KOPT-K1 (cell line): ENCODE results near the gene DCHS2.

Experiments
- H3K27ac ChIP-seq: fragments of 200-600 bp; sonication (generic); 2 replicates; pipeline ENCODE4 v1.5.1; 2016; ENCODE audit warnings: antibody characterized with exemption, mild to moderate bottlenecking, low read depth, low read length; ENCODE audit not compliant: poor library complexity, severe bottlenecking
- H3K36me3 ChIP-seq: fragments of 200-600 bp; sonication (generic); 2 replicates; pipeline ENCODE4 v1.5.1; 2017; ENCODE audit warnings: antibody characterized with exemption, mild to moderate bottlenecking, low read length, moderate library complexity; ENCODE audit not compliant: insufficient read depth
- H3K9me3 ChIP-seq: fragments of 200-600 bp; sonication (generic); 2 replicates; pipeline ENCODE4 v1.5.1; 2017; ENCODE audit warnings: antibody characterized with exemption, low read length, mild to moderate bottlenecking; ENCODE audit not compliant: insufficient read depth, poor library complexity, severe bottlenecking

DCHS2 gene

DNA sequence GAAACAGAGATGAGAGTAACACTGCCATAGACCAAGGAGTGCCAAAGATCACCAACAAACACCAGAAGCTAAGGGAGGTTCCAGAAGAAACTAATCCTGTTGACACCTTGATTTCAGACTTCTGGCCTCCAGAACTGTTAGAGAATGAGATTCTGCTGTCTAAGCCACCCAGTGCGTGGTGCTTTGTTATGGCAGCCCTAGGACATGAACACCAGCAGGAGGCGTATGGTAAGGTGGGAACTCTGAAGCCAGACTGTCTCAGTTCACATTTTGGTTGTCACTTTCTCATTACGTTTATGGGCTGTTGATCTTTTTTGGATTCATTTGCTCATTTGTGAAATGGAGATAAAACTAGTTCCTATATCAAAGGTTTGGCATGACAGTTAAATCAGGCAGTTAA lies 142.9 kb downstream of the DCHS2 start:
- Histone ChIP-seq H3K27ac (no peak overlapping the region), H3K36me3 (no peaks in the 10 kb centered on the region), H3K9me3 (no peaks in the 10 kb centered on the region)

DNA sequence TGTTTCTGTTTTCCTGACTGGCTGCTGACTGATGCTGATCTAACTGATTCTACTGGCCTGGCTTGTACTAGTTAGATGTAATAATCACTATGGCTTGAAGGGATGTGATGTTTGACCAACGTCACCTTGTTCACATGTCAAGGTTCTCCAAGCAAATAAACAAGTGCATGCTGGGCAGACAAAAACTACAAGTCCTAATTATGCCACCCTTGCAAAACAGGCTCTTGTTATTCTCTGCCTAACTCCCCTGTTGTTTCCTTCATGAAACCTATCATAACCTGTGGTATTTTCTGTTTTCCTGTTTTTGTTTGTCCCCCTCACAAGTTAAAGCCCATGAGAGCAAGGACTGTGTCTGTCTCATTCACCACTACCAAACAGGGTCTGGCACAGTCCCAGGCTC lies 146.2 kb downstream of the DCHS2 start:
- Histone ChIP-seq H3K27ac (no peak overlapping the region), H3K36me3 (no peaks in the 10 kb centered on the region), H3K9me3 (no peaks in the 10 kb centered on the region)

DNA sequence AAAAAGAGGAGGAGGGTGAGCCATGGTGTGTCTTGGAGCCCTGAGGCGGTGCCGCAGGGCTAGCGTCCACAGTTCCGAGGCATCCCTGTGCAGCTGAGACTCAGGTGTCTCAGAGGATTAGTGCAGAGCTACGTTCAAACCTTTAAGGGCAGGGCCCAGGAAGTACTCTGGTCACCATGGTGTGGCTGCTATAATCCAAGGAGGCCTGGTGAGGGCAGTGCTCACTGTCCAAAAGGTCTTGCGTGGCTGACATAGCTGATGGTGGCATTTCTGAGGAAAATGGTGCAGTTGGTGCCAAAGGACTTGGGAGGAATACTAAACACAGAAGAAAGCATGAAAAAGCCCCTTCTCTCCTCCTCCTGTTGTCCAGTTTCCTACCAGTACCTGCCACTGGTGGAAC lies 146.9 kb downstream of the DCHS2 start:
- Histone ChIP-seq H3K27ac (no peak overlapping the region), H3K9me3 (no peaks in the 10 kb centered on the region), H3K36me3 (no peaks in the 10 kb centered on the region)

DNA sequence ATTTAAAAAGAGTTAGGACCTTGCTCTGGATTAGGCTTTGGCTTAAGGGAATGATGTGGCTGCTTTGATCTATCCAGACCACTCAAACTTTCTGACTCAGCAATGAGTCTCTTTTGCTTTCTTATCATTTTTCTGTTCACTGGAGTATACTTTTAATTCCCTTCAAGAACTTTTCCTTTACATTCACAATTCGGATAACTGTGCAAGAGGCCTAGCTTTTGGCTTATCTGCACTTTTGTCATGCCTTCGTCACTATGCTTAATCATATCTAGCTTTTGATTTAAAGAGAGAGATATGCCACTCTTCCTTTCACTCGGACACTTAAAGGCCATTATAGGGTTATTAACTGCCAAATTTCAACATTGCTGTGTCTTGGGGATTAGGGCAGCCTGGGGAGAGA lies 147.9 kb downstream of the DCHS2 start:
- H3K9me3 ChIP-seq, result no peaks in the 10 kb centered on the region
- H3K36me3 ChIP-seq, result no peaks in the 10 kb centered on the region
- H3K27ac ChIP-seq, result no peak overlapping the region

DNA sequence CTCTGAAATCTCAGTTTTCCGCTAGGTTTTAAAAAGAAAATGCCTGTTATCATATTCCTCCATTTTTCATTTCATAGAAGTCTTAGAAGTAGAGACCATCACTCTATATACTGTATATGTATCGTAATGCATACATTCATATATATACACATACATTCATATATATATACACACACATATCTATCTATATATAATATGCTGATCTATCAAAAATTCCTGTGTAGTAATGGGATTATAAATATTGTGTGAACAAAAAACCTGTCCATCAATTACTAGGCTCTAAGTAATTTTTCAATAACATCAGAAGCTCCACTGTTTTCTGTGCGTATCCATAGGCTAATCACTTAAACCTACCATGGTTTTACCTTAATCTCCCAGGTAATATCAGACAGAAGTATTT lies 150.2 kb downstream of the DCHS2 start:
- Histone ChIP-seq H3K9me3 (no peaks in the 10 kb centered on the region), H3K27ac (no peak overlapping the region), H3K36me3 (no peaks in the 10 kb centered on the region)

DNA sequence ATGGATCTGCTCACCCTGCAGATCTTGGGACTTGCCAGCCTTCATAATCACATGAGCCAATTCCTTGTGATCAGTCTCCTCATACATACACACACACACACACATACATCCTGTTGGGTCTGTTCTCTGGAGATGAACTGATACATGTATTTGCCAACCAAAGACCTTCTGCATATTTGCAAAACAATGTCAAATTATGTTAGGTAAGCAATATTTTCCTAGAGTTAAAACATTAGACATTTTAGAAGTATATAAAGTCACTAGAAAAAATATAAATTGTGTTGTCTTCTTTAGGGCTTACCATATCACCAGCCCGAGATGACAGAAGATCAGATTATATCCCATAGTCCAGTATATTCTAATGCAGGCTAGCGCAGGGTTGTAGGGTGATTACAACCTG lies 156.0 kb downstream of the DCHS2 start:
- H3K9me3 ChIP-seq, result peaks cover 5% of the 10 kb centered on the region
- no peak overlapping the region for H3K27ac ChIP-seq
- no peaks in the 10 kb centered on the region for H3K36me3 ChIP-seq

DNA sequence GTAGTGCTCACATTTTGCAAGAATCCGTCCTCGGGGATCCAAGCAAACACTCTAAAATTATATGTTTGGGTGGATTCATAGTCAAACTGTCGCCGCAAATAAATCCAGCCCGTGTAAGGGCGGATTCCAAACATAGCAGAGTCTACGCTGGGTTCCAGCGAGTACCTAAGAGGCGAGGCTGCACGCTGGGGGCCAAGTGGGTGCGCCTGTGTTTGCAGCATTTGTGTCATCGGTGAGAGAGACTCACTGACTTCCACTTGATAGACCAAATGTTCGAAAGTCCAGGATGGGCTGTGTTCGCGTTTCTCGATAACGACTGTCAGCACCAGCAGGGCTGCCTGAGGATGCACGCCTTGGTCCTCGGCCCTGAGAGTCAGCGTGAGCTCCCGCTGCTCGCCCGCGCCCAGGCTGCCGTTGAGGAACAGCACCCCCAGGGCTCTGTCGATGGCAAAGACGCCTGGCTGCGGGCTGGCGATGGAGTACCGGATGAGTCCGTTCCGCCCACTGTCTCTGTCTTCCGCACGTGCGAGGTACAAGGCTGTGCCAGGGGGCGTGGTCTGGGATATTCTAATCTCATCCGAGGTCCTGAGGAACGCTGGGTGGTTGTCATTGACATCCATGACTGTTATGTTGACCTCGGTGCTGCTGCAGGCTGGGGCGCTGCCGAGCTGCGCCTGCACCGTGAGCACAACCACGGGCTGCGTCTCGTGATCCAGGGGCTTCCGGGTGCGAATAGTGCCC lies 158.7 kb downstream of the DCHS2 start:
- no peaks in the 10 kb centered on the region for H3K36me3 ChIP-seq
- H3K9me3 ChIP-seq, result peaks cover 5% of the 10 kb centered on the region
- H3K27ac ChIP-seq, result no peak overlapping the region

DNA sequence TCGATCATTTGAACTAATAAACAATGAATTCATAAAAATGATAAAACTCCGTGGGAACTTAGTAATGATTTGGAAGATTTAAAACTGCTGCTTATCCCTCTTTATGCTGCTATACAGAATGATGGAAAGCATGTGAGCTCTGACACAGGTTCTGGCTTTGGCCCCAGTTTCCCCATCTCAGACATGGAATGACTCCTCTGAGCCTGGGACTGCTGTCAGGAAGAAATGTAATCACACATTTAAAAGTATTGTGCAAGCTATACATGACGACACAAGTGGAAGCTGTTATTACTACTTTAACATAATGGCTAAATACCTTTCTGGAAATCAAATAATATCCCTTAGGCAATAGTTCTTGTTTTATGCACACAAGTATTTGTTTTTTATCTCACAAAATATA lies 161.7 kb downstream of the DCHS2 start:
- H3K36me3 ChIP-seq, result no peaks in the 10 kb centered on the region
- H3K27ac ChIP-seq, result no peak overlapping the region
- H3K9me3 ChIP-seq, result peaks cover 5% of the 10 kb centered on the region

DNA sequence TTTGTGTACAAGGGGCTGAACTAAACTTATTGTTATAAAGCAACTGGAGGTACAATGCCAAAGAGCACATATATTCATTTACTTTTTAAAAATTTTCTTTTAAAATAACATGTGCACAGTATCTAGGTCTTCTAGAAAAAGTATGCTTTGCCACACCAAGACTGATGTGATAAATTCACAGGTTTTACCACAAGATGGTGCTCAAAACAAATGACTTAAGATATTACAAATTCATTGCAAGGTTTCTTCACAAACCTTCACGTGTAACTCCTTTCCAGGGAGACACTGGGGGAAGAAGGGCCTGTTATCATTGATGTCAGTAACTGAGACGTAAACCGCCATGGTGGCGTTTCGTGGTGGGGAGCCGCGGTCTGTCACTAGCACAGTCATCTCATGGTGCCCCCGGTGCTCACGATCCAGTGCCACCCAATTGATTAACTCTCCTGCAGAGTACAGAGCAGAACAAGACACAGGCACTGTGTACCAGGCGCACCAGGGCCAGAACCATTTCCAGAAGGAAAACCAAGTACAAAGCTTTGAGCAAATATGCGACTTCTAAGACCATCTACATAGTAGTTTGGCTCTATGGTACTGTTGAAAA lies 162.2 kb downstream of the DCHS2 start:
- H3K9me3 ChIP-seq, result peaks cover 5% of the 10 kb centered on the region
- no peak overlapping the region for H3K27ac ChIP-seq

DNA sequence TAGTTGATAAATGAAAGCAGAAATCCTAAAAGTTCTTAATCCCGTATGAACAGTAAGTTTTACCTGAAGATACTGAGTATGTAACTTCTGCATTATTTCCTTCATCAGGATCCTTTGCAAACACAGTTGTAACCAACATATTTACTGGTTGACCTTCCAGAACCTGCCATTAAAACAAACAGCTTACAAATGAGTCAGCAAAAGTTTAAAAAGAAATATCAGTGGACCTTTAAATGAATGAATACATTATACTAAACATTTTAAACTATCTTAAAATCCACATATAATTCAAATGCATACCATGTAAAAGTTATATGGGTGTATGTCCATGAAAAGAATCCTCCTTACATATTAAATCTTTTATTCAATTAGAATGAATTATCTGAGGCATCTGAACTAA lies 163.6 kb downstream of the DCHS2 start:
- H3K36me3 ChIP-seq, result no peaks in the 10 kb centered on the region
- no peak overlapping the region for H3K27ac ChIP-seq
- H3K9me3 ChIP-seq, result peaks cover 3% of the 10 kb centered on the region

More for the DNA sequence above, 162.2 kb downstream of the DCHS2 start:
- H3K36me3 ChIP-seq, result no peaks in the 10 kb centered on the region

DNA sequence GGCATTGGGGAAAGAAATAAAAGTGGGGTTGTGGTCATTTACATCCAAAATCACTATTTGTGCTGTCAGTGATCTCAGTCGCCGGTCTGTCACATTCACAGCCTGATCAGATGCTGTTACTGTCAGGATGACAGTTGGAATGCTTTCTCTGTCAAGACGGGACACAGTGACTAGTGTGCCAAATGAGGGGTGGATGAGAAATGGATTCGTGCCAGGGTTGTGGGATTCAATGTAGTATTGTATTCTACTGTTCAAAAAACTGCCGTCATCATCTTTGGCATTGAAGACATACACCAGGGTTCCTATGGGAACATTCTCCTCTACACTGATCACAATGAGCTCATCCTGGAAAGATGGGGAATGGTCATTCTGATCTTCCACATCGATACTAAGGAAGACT lies 171.1 kb downstream of the DCHS2 start:
- H3K27ac ChIP-seq, result no peak overlapping the region
- no peaks in the 10 kb centered on the region for H3K9me3 ChIP-seq
- H3K36me3 ChIP-seq, result no peaks in the 10 kb centered on the region

DNA sequence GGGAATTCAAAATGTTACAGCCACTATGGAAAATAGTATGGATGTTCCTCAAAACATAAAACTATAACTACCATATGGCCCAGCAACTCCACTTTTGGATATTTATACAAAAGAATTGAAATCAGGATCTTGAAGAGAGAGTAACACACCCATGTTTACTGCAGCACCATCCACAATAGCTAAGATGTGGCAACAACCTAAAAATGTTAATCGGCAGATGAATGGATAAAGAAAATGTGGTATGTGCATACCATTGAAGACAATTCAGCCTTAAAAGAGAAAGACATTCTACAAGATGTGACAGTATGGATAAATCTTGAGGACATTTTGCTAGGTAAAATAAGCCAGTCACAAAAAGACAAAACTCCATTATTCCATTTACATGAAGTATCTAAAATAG lies 171.9 kb downstream of the DCHS2 start:
- Histone ChIP-seq H3K36me3 (no peaks in the 10 kb centered on the region), H3K9me3 (no peaks in the 10 kb centered on the region), H3K27ac (no peak overlapping the region)

DNA sequence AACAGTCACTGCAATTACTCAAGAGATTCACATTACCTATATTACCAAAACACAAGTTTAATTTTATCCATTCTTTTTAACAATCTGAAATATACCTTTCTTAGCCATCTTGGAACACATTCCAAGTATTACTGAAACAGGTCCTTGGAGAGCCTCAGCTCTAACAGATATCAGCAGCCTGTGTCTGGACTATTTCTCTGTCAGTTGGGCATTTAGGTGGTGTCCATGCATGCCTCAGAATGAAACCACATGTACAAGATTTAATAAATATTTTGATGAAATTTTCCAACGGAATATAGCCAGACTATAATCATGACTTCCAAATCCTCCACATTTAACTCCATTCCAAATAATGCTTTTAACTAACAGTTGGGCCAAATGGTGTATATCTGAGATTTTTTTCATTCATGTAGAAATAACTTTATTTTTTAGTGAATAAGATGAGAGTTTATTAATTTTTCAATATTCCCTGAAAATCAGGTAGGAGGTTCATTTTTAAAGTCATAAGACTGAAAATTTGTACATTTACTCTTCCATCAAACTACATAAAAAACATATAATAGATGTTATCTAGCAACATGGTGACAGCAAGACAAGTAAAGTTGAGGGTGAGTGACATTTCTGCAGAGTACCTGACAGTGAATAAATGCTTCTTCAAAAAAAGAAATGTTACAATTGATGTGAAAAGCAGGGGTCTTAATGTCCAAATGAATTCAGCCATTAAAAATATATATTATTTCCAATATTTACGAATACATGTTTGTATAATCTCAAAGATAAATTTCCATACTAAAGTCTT lies 174.2 kb downstream of the DCHS2 start:
- no peaks in the 10 kb centered on the region for H3K36me3 ChIP-seq
- H3K27ac ChIP-seq, result no peak overlapping the region
- H3K9me3 ChIP-seq, result no peaks in the 10 kb centered on the region

DNA sequence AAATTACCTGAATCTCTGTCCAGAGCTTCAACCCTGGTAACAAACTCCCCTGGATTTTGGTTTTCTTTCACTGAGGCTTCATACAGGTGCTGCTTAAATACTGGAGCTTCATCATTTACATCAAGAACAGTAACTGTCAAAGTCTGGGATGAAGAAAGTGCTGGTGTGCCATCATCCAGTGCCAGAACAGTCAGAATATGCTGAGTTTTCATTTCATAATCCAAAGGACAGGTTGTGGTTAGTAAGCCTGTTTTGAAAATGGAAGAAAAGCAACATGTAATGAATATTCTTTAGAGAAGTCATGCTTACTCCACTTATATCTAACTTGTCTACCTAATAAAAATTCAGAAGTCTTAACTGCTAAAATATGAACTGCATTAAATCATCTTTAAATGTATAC lies 175.9 kb downstream of the DCHS2 start:
- Histone ChIP-seq H3K36me3 (no peaks in the 10 kb centered on the region), H3K27ac (no peak overlapping the region), H3K9me3 (no peaks in the 10 kb centered on the region)

DNA sequence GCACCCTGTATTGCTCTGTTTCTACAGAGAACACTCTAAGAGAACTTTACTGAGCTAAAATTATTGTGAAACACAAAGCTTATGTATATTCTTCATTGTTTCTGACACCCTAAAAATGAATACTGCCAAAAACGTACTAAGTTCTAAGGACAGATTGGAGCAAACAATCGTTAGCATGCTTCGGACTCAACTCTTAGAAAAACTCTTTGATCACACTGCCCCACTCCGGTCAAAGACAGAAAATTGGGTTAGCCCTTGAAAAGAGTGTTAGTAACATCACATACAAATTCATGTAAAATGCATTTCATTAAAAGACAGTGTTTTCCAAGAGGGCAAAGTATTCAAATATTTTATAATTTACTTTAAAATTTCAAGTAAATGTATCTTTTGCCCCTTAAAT lies 177.4 kb downstream of the DCHS2 start:
- Histone ChIP-seq H3K9me3 (no peaks in the 10 kb centered on the region), H3K27ac (no peak overlapping the region), H3K36me3 (no peaks in the 10 kb centered on the region)
